Activated CD4-positive, alpha-beta T cell treated with anti-CD3 and anti-CD28 coated beads, Interleukin-2, amount 50 U/mL, for 4 hours (primary cell): ENCODE measurements around the gene IGF2BP2.
"Not testable (repeated sequence)": the region's sequence is repeated elsewhere in the genome, so short reads cannot be mapped to it uniquely, and the experiment has no call there.

ENCODE experiments used
- DNase-seq, 2 experiments: peaks; one replicate each; pipeline ENCODE4 v3.0.0-alpha.2; 2020

The IGF2BP2 gene

DNA sequence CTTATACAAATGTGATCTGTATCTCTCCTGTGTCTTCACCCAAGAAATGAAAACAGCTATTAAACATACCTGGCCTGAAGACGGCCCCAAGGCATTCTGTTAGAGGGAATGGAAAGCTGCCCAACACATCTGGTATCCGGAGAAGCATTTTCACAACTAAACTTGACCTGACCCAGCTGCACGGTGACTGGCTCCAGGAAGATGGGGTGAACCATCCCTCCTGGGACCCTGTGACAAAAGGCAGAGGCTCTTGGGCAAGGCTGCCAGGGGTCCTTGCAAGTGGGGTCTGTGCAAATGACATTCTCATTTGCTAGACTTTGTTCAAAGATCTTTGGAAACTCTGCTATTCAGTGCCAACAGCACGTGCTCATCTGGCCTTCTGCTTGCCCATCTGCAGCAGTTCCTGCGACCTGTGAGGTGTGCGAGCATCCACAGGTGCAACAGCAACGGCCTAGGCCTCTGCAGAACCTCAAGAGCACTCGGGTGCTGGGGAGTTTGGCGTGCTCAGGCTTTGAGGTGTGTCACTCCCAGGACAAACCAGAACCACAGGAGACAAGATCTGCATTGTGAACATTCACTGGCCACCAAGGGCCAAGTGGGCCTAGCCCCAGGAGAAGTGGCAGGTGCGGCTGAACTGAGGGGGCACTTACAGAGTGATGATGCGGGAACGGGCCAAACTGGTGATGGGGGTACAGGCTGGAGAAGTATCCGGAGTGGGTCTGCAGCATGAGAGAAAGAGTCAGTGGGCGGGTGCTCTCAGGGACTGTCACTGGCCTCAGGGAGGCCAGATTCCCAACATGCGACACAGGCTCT, 166.9 kb downstream of the IGF2BP2 start:
- no peak for DNase-seq

DNA sequence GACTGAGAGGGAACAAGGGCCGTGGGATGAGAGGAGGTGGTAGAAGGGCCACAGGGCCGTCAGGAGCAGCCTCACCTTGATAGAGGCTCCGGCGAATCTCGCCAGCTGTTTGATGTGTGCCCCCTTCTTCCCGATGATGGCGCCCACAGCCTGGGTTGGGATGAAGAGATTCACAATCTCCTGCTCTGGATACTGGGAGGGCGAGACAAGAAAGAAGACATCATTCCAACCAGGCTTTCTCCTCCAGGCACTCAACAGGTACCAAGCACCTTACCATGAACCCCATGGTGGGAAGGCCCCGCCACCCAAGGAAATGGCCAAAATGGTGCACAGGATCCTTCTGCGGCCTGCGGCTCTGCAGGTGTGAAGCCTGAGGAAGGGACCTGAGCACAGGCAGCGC, 167.6 kb downstream of the IGF2BP2 start:
- DNase-seq = no peak

DNA sequence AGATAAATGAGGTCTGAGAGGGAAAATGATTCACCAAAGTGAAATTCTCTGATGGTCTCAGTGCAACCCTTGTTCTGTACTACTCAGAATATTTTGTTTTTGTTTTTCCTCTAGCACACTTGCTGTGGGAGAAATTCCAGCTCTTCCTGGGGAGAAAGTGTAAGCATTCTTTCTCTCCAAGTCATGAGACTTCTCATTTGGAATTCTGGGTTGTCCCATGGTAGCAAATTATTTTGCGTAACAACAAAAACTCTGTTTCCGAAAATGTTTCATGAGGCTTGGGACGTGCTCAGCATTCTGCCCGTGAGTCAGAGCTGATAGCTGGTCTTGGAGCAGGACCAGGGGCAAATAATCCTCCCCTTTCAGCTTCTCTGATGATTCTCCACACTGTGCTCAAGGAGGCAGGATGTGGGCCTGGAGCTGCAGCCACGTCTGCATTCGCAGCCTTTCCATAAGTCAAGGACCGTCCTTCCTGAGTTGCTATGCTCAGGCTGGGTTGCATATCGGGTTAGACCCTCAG, 168.5 kb downstream of the IGF2BP2 start:
- DNase-seq = no peak

DNA sequence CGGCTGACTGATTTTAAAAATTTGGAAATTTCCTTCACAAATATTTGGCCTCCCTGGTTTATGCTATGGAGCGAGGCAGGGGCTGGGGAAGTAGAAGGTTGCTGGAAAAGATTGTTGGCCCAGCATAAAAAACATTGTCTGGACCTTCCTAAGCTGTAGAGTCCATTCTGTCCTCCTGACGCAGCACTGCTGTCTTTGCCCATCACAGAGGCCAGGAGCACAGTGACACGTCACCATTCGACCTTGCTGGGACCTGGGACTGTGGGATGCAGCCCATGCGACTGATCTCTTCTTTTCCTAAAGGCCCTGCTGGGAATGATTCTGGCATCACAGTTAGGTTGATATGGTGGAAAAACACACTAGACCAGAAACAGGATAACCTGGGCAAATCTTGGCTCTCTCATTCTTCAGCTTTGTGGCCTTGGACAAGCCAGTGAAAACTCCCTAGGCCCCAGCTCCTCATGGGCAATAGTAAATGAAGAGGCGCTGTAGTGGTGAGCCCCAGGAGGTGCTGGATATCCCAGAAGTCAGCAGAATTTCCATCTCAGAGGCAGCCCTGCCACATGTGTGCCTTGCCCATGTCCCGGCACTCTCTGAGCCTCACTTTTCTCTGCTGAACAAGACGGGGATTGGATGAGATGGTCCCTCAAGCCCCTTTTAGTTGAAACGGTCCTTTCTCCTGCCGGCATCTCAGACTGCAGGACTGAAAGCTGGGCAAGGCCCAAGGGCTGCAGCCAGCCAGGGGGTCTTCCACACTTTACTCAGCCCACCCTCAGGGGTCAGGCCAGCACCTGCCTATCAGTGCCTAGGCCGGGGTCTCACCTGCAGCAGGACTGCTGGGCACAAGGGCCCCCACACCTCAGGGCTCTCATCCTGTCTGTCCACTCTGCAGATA, 169.2 kb downstream of the IGF2BP2 start:
- no peak for DNase-seq

DNA sequence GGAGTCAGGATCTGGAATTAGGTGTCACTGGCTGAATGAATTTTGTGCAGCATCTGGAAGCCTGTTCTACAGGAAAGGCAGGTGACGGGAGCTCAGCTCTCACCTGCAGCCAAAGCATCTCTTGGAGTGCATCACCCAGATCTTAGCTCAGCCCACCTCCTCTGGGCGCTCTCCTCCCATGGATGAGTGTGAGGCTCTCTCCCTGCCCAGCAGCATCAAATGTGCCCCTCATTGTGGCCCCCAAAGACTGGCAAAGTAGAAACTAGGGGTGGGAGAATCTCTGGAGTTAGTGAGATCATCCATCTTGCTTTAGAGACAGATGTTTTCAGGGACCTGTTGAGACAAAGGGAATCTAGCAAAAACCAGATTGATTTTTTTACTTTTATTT, 170.1 kb downstream of the IGF2BP2 start:
- no peak for DNase-seq

DNA sequence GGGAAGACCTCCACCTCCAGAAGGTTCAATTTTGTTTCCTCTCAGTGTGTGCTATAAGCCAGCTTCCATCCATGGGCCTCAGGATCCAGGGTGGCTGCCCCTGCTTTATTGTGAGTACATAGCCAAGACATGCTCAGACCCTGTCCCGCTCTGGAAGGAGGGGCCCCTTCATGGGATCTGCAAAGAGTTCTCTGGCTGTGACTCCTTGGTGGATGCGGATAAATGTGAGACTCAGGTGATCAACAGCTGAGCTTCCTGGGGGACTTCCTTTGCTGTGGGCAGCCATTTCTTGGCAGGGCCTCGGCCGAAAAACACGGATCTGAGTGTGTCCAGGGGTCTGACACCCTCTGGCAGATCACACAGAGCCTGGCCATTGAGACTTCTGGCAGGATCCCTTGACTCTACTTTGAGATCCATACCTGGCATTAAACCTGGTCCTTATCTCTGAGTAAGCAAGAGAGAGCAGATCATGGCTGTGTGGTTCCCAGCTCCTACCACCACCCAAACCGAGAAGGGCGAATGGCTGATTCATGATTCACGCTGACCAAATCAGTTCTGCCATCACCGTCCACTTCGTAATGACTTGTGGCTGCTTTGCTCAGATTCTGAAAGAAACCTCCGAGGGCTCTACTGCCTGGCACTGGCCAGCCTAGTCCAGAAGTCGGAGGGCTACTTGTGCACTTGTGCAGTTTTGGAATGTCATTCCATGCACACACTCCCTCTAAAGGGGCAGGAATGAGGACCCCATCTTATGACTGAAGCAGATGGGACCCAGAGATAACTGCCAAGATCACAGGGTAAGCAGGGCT, 170.7 kb downstream of the IGF2BP2 start:
- DNase-seq = no peak

DNA sequence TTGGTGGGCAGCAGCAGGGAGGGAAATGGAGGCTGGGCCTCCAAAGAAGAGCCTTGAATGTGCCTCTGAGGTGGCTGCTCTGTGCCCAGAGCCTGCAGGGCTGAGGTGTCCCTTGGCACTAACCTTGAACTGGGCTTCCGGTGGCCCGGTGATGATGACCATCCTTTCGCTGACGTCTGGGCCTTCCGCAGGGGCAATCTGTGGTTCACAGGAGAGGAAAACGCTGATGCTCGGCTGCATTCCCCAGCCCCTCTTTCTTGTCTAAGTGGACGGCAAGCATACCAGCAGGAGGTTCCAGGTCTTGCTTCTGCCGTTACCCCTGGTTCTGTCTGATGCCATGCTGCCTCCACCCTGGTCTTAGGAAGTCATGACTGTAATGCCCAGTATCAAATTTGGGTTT, 172.9 kb downstream of the IGF2BP2 start:
- DNase-seq = no peak

DNA sequence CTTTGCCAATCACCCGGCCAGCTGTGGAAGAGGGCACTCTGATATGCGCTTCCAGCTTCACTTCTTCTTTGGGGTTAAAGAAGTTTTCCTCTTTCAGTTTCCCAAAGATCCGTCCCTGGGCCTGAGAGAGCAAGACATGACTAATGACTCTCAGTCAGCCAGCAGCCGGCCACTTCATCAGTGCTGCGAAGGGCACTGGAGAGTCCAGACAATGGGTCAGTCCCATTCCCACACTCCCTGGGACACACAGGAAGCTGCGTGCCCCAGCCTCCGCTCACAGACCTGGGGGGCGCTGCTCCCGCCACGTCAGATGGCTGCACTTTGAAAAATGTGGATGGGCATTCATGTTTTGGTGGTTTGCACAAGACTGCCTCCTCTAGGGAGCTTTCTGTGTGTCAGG, 175.4 kb downstream of the IGF2BP2 start:
- DNase-seq = no peak

DNA sequence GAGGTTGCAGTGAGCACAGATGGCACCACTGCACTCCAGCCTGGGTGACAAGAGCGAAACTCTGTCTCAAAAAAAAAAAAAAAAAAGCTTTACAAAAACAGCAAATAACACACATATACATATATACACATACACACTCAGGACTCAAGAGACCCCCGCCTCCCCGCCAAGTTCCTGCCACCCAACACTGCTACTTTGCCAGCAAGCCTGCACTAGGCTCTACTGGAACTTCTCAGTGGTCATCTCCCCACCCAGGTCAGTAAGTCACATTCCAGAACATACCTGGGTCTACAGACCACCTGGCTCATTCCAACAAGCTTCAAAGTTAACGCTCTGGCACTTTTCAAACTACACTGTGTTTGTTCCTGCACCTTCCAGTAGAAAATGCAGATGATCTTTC, 176.4 kb downstream of the IGF2BP2 start:
- DNase-seq = no peak

DNA sequence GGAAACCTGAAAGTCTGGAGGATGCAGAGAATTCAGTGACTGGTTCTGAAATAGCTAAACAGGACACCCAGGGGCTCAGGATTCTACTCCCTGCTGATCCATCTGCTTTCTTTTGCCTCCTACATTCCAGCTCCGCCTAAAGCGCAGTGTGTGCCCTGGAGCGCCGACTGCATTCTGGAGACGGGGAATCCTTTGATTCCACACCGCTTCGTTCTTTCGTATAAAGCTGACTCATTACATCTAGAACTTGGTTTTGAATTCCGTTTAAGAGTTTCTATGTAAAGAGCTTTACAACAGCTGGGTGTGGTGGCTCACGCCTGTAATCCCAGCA, 177.0 kb downstream of the IGF2BP2 start:
- no peak for DNase-seq

DNA sequence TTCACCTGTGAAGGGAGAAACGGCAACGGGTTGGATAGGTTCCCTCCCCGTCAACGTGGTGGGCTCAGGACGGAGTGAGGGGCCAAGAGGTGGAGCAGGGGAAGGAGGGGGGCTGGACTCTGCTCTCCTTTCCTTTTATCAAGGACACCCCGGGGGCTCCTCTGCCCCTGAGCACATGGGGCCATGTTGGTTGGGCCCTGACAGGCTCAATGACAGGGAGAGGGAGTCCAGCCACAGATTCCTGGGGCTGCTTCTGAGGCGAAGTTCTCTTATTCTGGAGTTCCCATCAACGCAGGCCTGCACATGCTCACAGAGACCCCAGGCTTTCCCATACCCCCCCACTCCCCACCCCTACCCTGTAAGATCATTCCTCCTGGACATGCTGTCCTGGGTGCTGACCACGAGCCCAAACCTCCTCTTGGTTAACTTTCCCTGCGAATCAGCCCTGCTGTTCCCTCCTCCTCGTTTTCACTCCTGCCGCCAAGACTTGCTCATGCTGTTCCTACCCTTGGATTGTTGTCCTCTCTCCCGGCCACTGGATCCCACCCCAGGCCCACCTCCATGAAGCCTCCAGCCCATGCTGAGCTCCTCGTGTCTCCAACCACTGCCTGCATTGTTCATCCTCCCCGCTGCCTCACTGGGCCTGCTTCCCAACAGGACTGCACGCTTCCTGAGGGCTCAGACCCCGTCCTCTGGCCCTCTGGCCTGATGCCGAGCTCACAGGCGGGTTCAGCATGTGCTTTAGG, 177.5 kb downstream of the IGF2BP2 start:
- DNase-seq = no peak

DNA sequence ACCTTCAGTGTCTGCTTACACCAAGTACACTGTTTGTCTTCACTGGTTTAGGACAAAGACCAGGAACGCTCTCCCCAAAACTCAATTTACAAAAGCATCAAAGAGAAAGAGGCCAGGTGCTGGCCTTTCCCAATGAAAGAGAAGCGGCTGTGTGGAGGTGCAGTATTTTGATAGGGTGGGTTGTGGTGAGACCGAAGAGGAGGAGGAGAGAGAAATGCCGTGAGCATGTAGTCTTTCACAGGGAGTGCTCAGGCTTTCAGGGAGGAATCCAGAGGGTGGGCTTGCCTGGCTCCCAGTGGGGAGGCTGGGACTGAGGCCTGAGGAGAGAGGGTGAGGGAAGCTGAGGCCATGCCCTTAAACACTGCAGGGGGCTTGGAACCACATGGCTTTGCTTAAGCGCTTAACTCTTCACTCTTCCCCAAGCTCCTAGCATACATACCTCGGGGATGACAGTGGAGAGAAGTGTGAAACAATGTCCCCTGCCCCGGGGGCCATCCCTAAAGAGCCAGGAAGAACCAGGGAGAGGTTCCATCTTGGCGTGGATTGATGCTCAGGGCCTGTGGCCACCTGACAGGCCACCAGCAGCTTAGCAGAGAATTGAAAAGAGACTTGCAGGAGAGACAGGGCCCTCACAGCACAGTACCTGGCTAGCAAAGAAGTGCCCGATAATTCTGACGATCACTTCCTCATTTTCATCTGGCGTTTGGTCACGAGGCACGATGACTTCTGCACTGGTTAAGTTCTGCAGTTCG, 178.3 kb downstream of the IGF2BP2 start:
- DNase-seq = no peak

DNA sequence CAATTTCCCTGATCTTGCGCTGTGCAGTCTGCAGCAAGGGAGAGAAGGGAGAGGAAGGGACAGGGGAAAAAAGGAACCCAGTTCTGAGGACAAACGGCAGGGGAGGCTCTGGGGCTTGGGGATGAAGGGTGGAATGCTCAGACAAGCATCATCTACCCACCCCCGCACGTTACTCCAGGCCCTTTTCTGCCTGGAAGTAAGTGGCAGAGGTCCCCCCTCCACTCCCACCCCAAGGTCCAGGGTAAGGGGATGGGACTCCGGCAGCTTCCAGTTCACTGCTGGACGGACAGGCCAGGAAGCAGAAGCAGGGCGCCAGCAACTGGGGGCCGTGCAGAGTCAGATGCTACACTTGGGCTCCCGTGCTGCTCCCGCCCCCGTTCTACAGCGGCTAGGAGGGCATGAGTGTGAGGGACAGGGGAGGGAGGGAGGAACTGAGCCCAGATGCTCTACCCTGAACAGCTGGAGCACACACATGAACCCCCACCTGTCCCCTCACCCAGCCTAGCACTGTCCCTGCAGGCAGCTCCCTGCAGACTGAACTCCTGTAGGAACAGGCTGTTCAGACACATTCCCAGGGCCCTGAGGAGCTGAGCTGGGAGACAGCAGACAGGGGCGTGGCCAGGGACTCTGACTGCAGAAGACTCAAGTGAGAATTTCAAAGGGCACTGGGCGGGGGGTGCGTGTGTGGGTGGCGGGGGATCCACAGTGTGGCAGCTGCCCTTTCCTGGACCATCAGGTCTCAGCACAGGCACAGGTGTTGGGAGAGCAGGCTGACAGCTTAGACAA, 179.1 kb downstream of the IGF2BP2 start:
- DNase-seq = no peak

DNA sequence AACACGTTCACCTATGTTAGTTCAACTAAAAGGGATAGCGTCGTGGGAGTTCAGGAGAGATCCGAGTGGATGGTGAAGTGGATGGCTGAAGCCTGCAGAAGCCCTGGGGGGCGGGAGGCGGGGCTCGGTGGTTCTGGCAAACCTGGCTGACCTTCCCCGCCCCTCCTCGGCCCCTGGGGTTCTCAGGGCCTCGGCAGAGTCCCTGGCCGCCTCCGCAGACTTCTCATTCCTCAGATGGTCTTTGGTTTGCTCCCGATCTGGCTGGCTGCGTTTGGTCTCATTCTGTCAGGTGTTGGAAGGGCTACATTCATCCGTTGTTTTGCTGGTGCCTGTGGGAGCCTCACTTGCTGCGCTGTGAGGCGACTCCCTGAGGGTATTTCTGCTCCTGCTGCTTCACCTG, 179.7 kb downstream of the IGF2BP2 start:
- DNase-seq = not testable (repeated sequence)

DNA sequence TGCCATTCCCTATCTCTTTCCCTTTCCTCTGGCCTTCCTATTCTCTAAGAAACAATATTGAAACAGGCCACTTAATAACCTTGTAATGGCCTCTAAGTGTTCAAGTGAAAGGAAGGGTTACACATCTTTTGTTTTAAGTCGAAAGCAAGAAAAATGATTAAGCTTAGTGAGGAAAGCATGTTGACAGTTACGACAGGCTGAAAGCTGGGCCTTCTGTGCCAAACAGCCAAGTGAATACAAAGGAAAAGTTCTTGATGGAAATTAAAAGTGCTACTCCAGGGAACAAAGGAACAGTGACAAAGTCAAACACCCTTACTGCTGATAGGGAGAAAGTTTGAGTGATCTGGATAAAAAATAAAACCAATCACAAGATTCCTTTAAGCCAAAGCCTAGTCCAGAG, 184.5 kb downstream of the IGF2BP2 start:
- no peak for DNase-seq

DNA sequence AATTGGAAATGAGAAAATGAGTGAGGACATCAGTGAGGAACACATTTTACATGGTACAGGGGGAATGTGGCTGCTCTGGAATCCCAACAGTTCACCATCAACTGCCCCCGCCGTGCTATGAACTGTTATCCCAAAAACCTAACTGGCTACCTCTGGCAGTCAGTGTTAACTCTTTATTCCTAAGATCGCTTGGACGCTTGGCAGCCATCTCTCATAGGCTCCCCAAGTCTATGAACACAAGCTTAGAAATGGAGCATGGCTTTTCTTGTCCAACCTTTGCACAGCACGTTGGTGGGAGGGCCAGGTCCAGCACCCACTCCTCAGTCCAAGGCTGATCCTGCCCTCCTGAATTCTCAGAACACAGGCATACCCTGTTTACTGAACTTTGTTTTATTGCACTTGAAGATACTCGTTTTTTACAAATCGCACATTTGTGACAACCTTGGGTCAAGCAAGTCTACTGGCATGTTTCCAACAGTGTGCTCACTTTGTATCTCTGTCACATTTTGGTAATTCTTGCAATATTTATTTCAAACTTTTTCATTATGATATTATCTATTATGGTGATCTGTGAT, 185.1 kb downstream of the IGF2BP2 start:
- no peak for DNase-seq

DNA sequence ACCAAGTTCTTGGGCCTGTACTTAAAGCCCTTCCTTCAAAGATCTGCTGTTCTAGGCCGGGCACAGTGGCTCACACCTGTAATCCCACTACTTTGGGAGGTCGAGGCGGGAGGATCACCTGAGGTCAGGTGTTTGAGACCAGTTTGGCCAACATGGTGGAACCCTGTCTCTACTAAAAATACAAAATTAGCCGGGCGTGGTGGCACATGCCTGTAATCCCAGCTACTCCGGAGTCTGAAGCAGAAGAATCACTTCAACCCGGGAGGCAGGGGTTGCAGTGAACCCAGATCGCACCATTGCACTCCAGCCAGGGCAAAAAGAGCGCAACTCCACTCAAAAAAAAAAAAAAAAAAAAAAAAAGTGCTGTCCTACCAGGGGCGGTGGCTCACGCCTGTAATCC, 186.2 kb downstream of the IGF2BP2 start:
- DNase-seq = not testable (repeated sequence)

DNA sequence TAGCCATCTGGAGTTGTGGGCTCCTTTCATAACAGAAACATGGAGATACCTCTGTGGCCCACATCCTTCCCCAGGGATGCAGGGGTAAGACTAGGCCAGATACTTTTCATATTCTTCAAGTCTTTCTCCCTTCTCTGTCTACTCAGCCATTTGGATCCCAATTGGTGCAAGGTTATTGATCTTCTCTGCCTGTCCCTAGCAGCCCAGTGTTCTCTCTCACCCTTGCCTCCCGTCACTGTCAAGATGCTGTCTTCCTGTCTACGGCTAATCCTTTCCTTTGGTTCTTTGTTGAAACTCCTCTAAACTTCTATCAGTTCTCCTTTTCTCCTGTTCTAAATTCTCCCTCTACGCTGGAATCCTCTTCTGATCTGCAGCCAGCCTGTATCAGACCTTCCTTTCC, 187.5 kb downstream of the IGF2BP2 start:
- no peak for DNase-seq

DNA sequence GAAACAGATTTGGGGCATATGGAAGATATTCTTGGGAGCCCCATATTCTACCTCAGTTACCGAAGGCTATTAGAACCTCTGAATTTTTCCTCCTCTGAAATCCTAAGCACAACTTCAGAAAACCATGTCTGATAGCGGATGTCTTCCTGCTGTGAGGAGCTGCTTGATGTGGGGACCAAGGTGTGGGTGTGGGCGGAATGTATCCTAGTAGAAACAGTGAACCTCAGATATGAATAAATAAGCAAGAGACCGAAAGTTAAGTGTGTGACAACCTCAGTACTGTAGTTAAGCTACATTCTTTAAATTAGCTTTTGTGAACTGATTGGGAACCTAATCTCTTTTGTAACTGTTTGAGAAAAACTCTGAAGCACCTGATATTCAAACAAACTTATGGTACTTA, 191.8 kb downstream of the IGF2BP2 start:
- no peak for DNase-seq

DNA sequence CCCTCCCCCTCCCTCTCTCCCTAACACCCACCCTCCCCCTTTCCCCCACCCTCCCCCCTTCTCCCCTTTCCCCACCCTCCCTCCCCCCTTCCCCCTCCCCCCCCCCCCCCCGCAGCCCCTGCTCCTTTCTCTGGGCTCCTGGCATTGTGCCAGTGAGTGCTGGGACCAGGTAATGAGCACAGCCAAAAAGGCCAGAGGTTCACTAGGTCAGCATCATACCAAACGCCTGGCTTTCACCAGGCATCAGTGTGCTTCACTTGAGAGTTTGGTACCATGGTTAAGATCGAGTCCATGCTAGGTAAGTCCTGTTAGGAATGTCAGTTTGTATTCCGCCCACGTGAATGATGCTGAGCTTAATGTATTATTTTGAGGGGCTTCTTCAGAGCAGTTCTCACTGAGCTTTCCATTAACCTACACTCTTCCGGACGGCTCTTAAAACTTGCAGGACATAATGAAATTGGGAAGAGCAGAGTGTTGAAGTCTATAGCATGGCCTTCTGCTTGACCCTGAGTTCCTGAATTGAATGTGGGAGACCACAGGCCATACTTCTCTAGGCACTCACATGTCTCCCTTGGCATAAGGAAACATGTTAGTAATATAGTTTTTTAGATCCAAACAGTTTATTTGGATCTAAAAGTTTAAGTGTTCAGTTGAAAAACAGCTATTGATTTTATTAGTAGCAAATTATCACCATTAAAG, 193.2 kb downstream of the IGF2BP2 start:
- DNase-seq = no peak
